NB4 (cell line): ENCODE data around the gene SERPINB2.
"Not testable (repeated sequence)": the region's sequence is repeated elsewhere in the genome, so short reads cannot be mapped to it uniquely, and the experiment has no call there.

Source experiments
- DNase-seq: peaks from one replicate; pipeline ENCODE4 v3.0.0; 2010; ENCODE audit warnings: low read depth
- H3K4me3 ChIP-seq: one replicate; pipeline ENCODE4 v1.5.1; 2011; ENCODE audit warnings: mild to moderate bottlenecking, low read depth, low read length, moderate library complexity
- CTCF ChIP-seq: IDR thresholded peaks from one replicate; pipeline ENCODE4 v1.5.1; 2012; ENCODE audit warnings: low read depth, low read length
- MAX ChIP-seq: IDR thresholded peaks from 2 replicates; pipeline ENCODE4 v1.6.1; 2011; ENCODE audit warnings: low read depth, low read length
- MYC ChIP-seq: IDR thresholded peaks from 2 replicates; pipeline ENCODE4 v1.6.1; 2011; ENCODE audit warnings: low read depth, low read length
- POLR2A ChIP-seq: IDR thresholded peaks from 2 replicates; pipeline ENCODE4 v1.6.1; 2011; ENCODE audit warnings: mild to moderate bottlenecking; ENCODE audit not compliant: insufficient read length; ENCODE audit errors: extremely low read depth

The SERPINB2 gene

GRCh38 chr18:63908858-63909257 lies 21.4 kb downstream of the SERPINB2 start:
- no peak for DNase-seq
- H3K4me3 ChIP-seq: no peak overlapping the region
- no peak for TF ChIP-seq MAX
- no peak for TF ChIP-seq POLR2A
- no peak for TF ChIP-seq MYC
- no peak for TF ChIP-seq CTCF

GRCh38 chr18:63909870-63910269 lies 22.4 kb downstream of the SERPINB2 start:
- no peak for TF ChIP-seq POLR2A
- TF ChIP-seq MAX: no peak
- no peak for TF ChIP-seq CTCF
- TF ChIP-seq MYC: no peak
- H3K4me3 ChIP-seq: no peak overlapping the region
- DNase-seq: no peak

DNA sequence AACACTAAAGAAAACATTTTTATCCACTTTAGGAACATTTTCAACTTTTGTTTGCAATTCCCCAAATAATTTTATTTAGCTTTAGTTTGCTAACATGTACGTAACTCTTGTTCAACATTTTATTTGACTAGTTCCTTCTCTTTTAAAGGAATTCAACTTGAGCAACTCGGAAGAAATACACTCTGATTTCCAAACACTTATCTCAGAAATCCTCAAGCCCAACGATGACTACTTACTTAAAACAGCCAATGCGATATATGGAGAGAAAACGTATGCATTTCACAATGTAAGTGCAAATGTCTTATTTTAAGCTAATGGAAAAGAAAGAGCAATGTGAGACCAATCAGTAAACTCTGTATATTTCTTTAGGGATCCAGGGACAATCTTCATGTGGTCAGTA lies 30.3 kb downstream of the SERPINB2 start:
- H3K4me3 ChIP-seq: no peak overlapping the region
- no peak for TF ChIP-seq MYC
- no peak for TF ChIP-seq MAX
- TF ChIP-seq POLR2A: no peak
- TF ChIP-seq CTCF: no peak
- no peak for DNase-seq

DNA sequence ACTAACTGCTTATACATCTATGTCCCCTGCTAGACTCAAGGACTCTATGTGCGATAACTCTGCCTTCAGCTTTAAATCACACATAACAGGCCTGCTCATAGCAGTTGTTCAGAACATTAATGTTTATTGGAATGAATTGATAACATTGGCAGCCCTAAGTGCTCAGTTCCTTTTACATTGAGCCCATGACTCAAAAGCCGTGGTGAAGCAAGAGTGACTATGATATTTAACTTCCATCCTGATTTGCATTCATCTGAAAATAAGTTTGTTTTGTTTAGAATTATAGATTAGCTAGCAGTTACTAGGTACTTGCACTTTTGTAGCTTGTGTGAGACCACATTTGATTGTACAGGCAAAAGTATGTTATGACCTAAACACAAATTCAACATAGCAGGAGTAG lies 34.5 kb downstream of the SERPINB2 start:
- TF ChIP-seq MYC (no peak), CTCF (no peak), MAX (no peak), POLR2A (no peak)
- no peak overlapping the region for H3K4me3 ChIP-seq
- DNase-seq: no peak

DNA sequence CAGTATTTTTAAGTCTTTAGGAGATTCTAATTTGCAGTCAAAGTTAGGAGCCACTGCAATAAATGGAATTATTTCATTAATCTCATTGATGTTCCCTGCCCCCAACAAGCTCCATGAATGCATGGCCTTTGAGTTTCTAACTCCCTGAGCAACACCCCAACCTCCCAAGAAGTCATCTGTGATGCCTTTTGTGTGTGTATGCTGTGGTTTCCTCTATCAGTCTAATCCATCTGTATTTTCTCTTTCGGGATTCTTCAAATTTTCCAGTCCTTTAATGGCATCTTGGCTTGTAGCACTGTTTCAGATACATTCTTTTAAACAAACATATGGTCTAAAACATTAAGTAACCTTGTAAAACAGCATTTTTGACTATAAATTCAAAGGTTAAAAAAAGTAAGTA lies 37.0 kb downstream of the SERPINB2 start:
- no peak for TF ChIP-seq MYC
- no peak for TF ChIP-seq CTCF
- DNase-seq: no peak
- H3K4me3 ChIP-seq: no peak overlapping the region

DNA sequence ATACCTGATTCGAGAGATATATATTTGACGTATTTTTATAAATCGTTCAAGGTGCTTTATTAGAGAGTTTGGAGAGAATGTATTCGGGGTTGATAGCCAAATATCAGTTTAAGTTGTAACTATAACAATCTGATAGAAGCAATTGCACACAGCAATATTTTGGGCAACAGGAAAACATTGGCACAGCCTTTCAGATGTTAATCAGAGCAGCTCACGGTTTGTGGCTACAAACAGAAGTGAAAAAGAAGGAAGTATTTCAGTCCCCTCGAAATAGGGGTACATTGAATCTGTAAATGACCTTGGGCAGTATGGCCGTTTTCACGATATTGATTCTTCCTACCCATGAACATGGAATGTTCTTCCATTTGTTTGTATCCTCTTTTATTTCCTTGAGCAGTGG lies 40.8 kb downstream of the SERPINB2 start:
- no peak for TF ChIP-seq MAX
- no peak overlapping the region for H3K4me3 ChIP-seq
- peak; percentile 61 for DNase-seq

- DNase-seq: peak; percentile 34
- H3K4me3 ChIP-seq: not testable (repeated sequence)
Observed at GRCh38 chr18:63929369-63929768, 41.9 kb downstream of the SERPINB2 start.
